WTC11 (cell line): ENCODE measurements around the gene MED26.

ENCODE experiments used
- ATF6 ChIP-seq: sonication (generic); formaldehyde crosslinking; IDR thresholded peaks from 2 replicates; pipeline ENCODE4 v1.8.1; 2023; ENCODE audit warnings: mild to moderate bottlenecking, missing genetic modification reagents
- CTCF ChIP-seq: fragments of 200-600 bp; IDR thresholded peaks from 2 replicates; pipeline ENCODE4 v1.8.0; 2022; ENCODE audit warnings: antibody characterized with exemption
- HMGXB4 ChIP-seq: sonication (generic); formaldehyde crosslinking; IDR thresholded peaks from 2 replicates; pipeline ENCODE4 v1.8.1; 2023; ENCODE audit warnings: mild to moderate bottlenecking, moderate library complexity, missing genetic modification reagents
- IRF2 ChIP-seq: sonication (generic); formaldehyde crosslinking; IDR thresholded peaks from 2 replicates; pipeline ENCODE4 v1.8.0; 2022; ENCODE audit warnings: low read depth, missing genetic modification reagents, borderline replicate concordance
- MLX ChIP-seq: sonication (generic); formaldehyde crosslinking; IDR thresholded peaks from 2 replicates; pipeline ENCODE4 v1.8.1; 2023; ENCODE audit warnings: mild to moderate bottlenecking, missing genetic modification reagents, moderate library complexity
- NR2C2 ChIP-seq: sonication (generic); formaldehyde crosslinking; IDR thresholded peaks from 2 replicates; pipeline ENCODE4 v1.8.0; 2022; ENCODE audit warnings: mild to moderate bottlenecking, missing genetic modification reagents
- STAT6 ChIP-seq: sonication (generic); formaldehyde crosslinking; conservative IDR thresholded peaks from 2 replicates; pipeline ENCODE4 v1.8.1; 2023; ENCODE audit warnings: mild to moderate bottlenecking, low read depth, missing genetic modification reagents, moderate library complexity

- no peak for TF ChIP-seq CTCF
- no peak for TF ChIP-seq NR2C2
- no peak for TF ChIP-seq ATF6 (CRISPR knock-in tag)
- no peak for TF ChIP-seq IRF2 (CRISPR knock-in tag)
- TF ChIP-seq STAT6 (CRISPR knock-in tag): no peak
- TF ChIP-seq HMGXB4 (CRISPR knock-in tag): no peak
- TF ChIP-seq MLX: no peak
These were observed 66.6 kb downstream of the MED26 start for GRCh38 chr19:16561382-16561781.
